Cardiac fibroblast (primary cell): ENCODE results near the gene FOXB1.

ENCODE experiments used
- DNase-seq, 2 donors: peaks; one replicate each; pipeline versions ENCODE4 v3.0.0 to v3.0.0-alpha.2; 2010; ENCODE audit warnings: low read depth in 2 of 2
- H3K4me3 ChIP-seq, 2 donors: replicated peaks in 1 of 2; 1 replicate in 1 of 2; 2 replicates in 1 of 2; pipeline ENCODE4 v1.5.1; 2011; ENCODE audit warnings: low read depth in 2 of 2, low read length in 2 of 2, mild to moderate bottlenecking in 2 of 2, moderate library complexity in 1 of 2
- TF ChIP-seq, protein P1 (sequence below): IDR thresholded peaks from one replicate; pipeline ENCODE4 v1.5.1; 2011; ENCODE audit warnings: low read depth, mild to moderate bottlenecking, low read length, inconsistent platforms

FOXB1 gene

DNA sequence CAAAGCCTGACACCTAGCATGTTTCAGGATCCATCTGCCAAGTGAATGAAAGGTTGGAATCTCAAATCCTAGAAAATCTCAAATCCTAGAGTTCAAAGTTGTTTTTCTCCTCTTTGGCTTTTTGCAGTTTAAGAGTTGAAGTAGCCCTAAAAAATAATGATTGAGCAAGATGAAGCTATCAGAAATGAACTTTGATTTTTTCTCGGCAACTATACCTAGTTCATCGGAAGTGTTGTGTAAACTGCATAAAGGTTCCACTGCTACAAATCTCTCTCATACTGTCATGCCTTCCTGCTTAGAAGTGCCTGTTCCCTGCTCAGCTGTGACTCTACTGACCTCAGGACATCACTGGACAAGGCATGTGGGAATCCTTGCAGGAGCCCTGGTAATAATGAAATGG lies 35.8 kb upstream of the FOXB1 start:
- no peak for DNase-seq

DNA sequence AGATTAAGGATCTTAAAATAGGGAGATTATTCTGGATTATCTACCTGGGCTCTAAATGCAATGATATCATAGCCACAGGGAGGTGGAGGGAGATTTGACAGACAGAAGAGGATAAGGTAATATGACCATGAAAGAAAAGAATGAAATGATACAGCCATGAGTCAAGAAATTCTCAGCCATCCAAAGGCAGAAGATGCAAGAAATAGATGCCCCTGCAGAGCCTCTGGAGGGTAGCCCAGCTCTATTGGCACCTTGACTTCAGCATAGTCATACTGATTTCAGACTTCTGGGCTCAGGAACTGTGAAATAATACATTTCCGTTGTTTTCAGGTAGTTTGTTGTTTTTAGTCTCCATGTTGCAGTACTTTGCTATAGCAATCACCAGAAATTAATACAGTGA lies 31.9 kb upstream of the FOXB1 start:
- H3K4me3 ChIP-seq = no peak overlapping the region
- no peak for DNase-seq
- TF ChIP-seq, protein P1, sequence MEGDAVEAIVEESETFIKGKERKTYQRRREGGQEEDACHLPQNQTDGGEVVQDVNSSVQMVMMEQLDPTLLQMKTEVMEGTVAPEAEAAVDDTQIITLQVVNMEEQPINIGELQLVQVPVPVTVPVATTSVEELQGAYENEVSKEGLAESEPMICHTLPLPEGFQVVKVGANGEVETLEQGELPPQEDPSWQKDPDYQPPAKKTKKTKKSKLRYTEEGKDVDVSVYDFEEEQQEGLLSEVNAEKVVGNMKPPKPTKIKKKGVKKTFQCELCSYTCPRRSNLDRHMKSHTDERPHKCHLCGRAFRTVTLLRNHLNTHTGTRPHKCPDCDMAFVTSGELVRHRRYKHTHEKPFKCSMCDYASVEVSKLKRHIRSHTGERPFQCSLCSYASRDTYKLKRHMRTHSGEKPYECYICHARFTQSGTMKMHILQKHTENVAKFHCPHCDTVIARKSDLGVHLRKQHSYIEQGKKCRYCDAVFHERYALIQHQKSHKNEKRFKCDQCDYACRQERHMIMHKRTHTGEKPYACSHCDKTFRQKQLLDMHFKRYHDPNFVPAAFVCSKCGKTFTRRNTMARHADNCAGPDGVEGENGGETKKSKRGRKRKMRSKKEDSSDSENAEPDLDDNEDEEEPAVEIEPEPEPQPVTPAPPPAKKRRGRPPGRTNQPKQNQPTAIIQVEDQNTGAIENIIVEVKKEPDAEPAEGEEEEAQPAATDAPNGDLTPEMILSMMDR = no peak

More for the DNA sequence above, 35.8 kb upstream of the FOXB1 start:
- TF ChIP-seq, protein P1 = no peak
- no peak overlapping the region for H3K4me3 ChIP-seq

DNA sequence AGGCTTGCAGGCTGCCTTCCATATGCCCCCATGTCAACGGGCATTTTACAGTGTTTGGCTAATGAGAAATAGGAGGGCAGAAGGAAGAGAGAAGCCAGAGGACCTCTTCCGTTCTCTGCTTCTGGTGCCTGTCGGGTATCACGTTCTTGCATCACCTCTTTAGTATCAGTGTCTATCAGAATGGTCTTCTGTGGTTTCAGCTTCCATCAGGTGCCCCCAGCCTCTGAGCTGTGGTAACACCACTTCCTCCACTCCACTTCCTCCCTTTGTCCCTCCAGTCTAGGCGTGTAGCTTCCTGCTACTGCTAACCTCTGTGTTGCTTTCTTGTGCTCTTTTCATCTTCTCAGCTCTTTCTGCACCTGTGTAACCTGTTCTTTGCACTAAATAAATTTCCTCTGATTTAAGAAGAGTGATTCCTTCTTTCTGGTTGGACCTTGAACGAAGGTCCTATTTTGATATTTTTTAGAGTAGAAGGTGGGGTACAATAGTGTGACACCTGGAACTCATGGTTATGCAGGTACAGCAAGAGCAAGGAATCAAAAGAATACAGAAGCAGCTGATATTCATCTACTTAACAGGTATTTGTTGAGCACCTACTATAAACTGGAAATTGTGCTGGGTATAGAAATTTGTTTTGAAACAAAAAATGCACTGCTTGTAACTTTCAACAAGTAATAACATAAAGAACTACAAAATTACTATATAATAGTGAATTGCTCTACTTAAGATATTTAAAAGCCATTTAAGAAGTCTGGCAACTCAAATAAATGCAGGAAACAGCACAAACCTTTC lies 27.4 kb upstream of the FOXB1 start:
- DNase-seq = no peak
- no peak overlapping the region for H3K4me3 ChIP-seq
- TF ChIP-seq, protein P1 = no peak

DNA sequence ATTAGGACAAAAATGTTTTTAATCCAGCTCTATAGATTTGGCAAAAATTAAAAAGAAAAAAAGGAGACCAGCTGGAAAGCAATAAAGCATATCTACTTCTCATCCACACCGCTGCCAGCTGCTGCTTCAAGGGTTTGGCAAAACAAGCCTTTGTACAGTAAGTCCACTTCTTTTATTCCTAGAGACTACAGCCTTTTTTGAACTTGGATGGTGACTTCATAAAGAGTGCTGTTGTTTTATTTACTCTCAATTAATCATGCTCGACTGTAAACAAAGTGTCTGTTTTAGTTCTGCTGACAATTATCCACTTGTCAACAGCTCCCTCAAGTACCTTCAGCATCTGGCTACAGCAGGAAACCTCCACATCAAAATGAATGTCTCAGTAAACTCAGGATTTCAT lies 12.3 kb upstream of the FOXB1 start:
- TF ChIP-seq, protein P1 = no peak
- no peak overlapping the region for H3K4me3 ChIP-seq
- no peak for DNase-seq

DNA sequence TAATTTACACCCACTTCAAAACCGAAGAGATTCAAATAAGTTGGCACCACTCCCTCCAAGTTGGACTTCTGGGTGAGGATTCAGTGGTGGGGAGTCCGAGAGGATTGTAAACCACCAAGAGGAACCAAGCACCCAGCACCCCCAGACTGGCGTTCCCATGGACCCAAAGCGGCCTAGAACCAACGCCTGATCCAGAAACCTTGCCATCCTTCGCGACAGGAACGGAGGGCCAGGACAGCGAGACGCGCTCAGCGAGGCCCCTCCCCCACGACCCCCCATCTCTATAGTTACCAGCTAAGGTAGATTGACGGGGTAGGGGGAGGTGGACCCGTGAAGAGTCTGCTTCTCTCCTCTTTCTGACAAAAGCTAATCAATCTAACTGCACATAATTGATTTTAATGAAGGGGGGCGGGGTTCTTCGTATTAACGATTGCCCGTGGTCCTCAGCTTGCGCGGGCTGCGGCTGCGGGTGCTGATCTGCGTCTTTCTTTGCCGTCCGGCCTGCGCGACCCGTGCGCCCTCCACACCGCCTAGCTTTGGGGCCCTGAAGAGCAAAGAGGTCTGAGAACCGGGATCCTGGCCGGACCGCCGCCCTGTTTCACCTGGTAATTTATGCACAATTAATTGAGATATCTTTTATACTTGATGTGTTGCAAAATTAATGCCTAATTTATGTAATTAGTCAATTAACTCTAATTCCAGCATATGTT lies 10.9 kb upstream of the FOXB1 start:
- no peak for DNase-seq
- TF ChIP-seq, protein P1 = no peak
- H3K4me3 ChIP-seq = no peak overlapping the region

DNA sequence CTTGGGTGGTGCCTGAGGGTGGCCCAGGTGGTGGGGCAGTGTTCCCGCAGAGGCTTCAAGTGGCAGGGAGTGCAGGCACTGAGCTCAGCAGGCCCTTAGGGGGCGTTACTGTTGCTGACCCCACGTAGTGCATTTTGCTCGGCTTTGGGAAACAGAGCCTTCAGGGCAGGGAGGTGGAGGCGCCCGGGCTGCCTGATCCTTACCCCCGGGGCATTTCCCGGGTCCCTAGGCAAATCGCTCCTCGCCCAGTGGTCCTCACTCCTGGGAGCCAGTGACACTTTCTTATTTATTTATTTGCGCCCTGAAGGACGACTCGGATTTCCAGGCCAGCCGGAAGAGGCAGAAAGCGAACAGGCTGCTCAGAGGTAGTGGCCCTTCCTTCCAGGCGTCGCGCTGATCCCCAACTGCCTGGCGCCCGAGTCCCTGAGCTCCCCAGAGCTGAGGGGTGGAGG lies 10.1 kb upstream of the FOXB1 start:
- no peak for DNase-seq
- TF ChIP-seq, protein P1 = no peak
- H3K4me3 ChIP-seq = no peak overlapping the region
